HUES48 (cell line): ENCODE data around the gene RTP5.

Experiments
- H3K27ac ChIP-seq: one replicate; pipeline ENCODE4 v1.7.0; 2013; ENCODE audit warnings: low read depth, low read length, inconsistent platforms
- H3K27me3 ChIP-seq: 2 replicates; pipeline ENCODE4 v1.6.1; 2013; ENCODE audit warnings: mild to moderate bottlenecking, low read length; ENCODE audit not compliant: control insufficient read depth, insufficient read depth
- H3K36me3 ChIP-seq: 2 replicates; pipeline ENCODE4 v1.6.1; 2013; ENCODE audit warnings: low read length; ENCODE audit not compliant: control insufficient read depth, insufficient read depth
- H3K4me1 ChIP-seq: 2 replicates; pipeline ENCODE4 v1.6.1; 2013; ENCODE audit warnings: mild to moderate bottlenecking, low read length; ENCODE audit not compliant: control insufficient read depth, insufficient read depth
- H3K4me3 ChIP-seq: 2 replicates; pipeline ENCODE4 v1.5.1; 2013; ENCODE audit warnings: mild to moderate bottlenecking, low read depth, low read length
- H3K9ac ChIP-seq: 2 replicates; pipeline ENCODE4 v1.6.1; 2013; ENCODE audit warnings: mild to moderate bottlenecking, low read depth, low read length, moderate library complexity
- H3K9me3 ChIP-seq: 2 replicates; pipeline ENCODE4 v1.6.1; 2013; ENCODE audit warnings: low read length; ENCODE audit not compliant: control insufficient read depth, insufficient read depth

The RTP5 gene

GRCh38 chr2:241885291-241885945, 15.9 kb downstream of the RTP5 start:
- no peaks in the 10 kb centered on the region for H3K9me3 ChIP-seq
- no peaks in the 10 kb centered on the region for H3K36me3 ChIP-seq
- H3K4me1 ChIP-seq: peaks cover 22% of the 10 kb centered on the region
- no peak overlapping the region for H3K27ac ChIP-seq
- no peak overlapping the region for H3K9ac ChIP-seq
- no peak overlapping the region for H3K4me3 ChIP-seq
- no peaks in the 10 kb centered on the region for H3K27me3 ChIP-seq

DNA sequence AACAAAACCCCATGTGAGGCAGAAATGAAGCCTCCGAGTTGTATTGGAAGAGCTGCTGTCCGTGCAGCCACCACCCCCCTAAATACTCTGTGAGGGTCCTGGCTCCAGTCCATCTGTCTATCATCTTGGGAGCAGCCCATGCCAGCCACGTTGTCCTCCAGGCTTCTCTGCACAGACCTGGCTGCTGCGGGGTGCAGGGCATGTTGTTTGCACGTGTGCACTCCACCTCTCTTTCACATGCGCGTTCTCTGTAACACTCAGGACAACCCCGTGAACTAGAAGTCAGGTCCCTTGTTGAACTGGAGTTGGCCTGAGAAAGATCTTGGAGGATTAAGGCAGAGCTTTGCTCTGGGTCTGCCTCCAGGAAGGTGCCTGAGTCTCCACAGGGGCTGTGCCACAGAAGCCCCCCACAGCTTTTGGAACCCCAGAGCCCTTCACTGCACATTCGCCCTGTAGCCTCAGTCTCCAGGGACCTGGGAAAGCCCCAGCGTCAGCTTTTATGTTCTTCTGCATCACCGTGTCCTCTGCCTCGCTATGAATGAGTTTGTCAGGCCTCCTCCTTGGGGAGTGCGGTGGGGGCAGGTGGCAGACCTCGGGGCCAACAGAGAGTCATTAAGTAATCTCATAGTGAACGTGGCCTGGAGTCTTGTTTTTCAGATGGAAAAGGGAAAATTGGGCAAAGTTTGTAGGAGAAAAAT, 16.6 kb downstream of the RTP5 start:
- Histone ChIP-seq H3K9ac (no peak overlapping the region), H3K27ac (no peak overlapping the region), H3K36me3 (no peaks in the 10 kb centered on the region), H3K4me1 (peaks cover 24% of the 10 kb centered on the region), H3K4me3 (no peak overlapping the region), H3K9me3 (no peaks in the 10 kb centered on the region), H3K27me3 (no peaks in the 10 kb centered on the region)

GRCh38 chr2:241886840-241887447, 17.4 kb downstream of the RTP5 start:
- Histone ChIP-seq H3K27me3 (no peaks in the 10 kb centered on the region), H3K27ac (no peak overlapping the region), H3K4me1 (peaks cover 22% of the 10 kb centered on the region), H3K4me3 (no peak overlapping the region), H3K9me3 (no peaks in the 10 kb centered on the region), H3K36me3 (no peaks in the 10 kb centered on the region), H3K9ac (no peak overlapping the region)

DNA sequence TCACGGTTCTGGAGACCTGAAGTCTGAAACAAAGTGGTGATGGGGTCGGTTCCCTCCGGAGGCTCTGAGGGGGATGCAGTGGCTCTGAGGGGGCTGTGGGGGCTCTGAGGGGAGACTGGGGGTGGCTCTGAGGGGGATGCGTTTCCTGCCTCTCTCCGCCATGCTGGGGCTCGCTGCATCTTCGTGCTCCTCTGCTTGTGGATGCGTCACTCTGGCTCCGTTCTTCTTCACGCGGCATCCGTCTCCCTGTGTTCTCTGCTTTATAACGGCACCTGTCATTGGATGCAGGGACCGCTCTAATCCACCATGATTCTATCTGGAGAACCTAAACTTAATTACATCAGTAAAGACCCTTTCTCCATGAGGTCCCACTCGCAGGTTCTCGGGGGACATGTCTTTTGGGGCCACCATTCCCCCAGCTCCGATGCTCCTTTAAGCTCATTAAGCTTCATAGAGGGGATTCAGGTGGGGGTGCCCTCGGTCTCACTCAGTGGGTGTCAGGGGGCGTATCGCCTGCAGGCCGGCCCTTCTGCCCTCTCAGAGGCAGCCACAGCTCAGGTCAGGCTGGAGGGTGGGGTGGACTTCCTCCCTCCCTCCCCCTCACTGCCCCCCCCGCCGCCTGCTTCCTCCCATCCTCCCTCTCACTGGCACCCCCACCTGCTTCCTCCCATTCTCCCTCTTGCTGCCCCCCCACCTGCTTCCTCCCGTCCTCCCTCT, 18.4 kb downstream of the RTP5 start:
- H3K27ac ChIP-seq: no peak overlapping the region
- H3K9ac ChIP-seq: no peak overlapping the region
- H3K27me3 ChIP-seq: no peaks in the 10 kb centered on the region
- no peak overlapping the region for H3K4me3 ChIP-seq
- no peaks in the 10 kb centered on the region for H3K9me3 ChIP-seq
- no peaks in the 10 kb centered on the region for H3K36me3 ChIP-seq
- H3K4me1 ChIP-seq: peaks cover 12% of the 10 kb centered on the region

DNA sequence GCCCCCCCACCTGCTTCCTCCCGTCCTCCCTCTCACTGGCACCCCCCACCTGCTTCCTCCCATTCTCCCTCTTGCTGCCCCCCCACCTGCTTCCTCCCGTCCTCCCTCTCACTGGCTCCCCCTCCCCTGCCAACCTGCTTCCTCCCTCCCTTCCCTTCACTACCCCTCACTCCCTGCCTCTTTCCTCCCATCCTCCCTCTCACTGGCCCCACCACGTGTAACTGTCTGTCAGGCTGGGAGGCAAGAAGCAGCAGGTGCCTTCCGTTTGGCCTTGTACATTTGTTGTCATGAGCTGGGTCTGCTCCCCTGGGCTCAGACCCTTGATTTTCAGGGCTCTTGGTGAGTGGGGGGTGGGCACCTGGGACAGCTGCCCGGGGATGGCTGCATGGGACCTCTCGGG, 19.1 kb downstream of the RTP5 start:
- Histone ChIP-seq H3K4me1 (peaks cover 9% of the 10 kb centered on the region), H3K9ac (no peak overlapping the region), H3K36me3 (no peaks in the 10 kb centered on the region), H3K27me3 (no peaks in the 10 kb centered on the region), H3K9me3 (no peaks in the 10 kb centered on the region), H3K27ac (no peak overlapping the region), H3K4me3 (no peak overlapping the region)

DNA sequence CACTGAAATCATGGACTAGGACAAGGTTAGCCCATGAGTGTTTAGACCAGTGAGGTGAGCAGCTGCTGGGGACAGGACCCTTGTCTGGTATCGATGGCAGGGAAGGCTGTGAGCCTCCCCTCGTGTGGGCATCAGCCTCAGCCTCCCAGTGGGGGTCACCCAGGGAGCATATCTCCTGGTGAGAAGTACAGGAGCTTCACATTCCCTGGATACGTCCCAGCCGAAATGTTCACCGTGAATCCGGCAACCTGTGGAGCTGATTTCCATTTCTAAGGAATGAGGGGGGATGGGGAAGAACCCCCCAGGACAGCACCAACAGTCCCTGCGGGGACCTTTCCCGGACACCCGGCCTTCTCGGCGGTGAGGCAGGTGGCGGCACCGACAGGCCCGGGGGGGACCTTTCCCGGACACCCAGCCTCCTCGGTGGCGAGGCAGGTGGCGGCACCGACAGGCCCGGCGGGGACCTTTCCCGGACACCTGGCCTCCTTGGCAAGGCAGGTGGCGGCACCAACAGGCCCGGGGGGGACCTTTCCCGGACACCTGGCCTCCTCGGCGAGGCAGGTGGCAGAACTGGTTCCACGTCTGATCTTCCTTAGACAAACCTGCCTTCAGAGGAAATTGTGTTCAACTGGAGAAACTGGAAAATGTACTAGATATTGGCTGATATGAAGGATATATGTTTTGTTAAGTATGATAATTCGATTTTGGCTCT, 21.2 kb downstream of the RTP5 start:
- H3K9ac ChIP-seq: no peak overlapping the region
- no peaks in the 10 kb centered on the region for H3K27me3 ChIP-seq
- no peak overlapping the region for H3K27ac ChIP-seq
- H3K9me3 ChIP-seq: no peaks in the 10 kb centered on the region
- peaks cover 9% of the 10 kb centered on the region for H3K4me1 ChIP-seq
- H3K36me3 ChIP-seq: no peaks in the 10 kb centered on the region
- H3K4me3 ChIP-seq: no peak overlapping the region

DNA sequence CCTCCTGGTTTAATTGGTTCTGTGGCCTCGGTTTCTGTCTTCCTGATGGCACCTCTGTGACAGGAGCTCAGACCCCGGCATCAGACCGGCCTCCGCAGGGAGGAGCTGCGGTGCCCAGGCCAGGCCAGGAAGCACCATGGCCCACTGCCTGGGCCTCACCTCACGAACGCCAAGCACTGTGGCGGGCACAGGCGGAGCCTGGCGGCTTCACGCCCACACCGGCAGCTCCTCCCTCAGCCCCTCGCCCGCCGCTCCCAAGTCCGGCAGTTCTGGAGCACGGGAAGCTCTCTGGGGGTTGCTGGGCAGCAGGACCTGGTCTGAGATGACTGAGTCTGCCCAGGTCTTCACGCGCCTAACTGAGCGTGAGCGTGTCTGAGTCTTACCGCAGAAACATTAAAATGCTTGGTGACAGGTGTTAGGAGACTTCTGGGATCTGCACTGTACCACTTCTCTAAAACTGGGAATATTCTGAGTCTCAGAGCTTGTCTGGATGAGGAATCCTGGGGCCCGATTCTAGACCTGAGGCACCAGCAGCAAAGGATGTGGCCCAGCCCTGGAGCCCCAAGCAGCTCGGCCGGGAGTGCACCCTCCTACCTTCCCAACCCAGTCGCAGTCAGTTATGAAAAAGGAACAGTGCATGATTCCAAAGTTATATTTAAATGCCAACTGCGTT, 21.9 kb downstream of the RTP5 start:
- Histone ChIP-seq H3K4me3 (no peak overlapping the region), H3K36me3 (no peaks in the 10 kb centered on the region), H3K9me3 (no peaks in the 10 kb centered on the region), H3K27ac (no peak overlapping the region), H3K9ac (no peak overlapping the region), H3K27me3 (no peaks in the 10 kb centered on the region), H3K4me1 (peaks cover 9% of the 10 kb centered on the region)

DNA sequence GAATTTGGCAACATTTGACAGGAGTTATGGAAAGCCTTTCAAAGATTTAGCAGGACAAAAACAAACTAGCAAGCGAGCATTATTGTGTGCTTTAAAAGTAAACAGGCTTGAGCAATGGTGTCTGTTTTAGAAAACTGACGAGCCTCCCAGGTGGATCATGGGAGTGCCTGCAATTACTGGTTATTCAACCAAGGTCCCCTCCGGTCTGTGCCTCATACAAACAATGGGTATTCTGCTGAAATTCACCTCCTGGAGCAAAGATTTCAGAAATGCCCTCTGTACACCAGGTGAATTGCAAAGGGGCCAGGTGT, 22.4 kb downstream of the RTP5 start:
- Histone ChIP-seq H3K27me3 (no peaks in the 10 kb centered on the region), H3K27ac (no peak overlapping the region), H3K9me3 (no peaks in the 10 kb centered on the region), H3K4me1 (peaks cover 9% of the 10 kb centered on the region), H3K36me3 (no peaks in the 10 kb centered on the region), H3K9ac (no peak overlapping the region), H3K4me3 (no peak overlapping the region)

DNA sequence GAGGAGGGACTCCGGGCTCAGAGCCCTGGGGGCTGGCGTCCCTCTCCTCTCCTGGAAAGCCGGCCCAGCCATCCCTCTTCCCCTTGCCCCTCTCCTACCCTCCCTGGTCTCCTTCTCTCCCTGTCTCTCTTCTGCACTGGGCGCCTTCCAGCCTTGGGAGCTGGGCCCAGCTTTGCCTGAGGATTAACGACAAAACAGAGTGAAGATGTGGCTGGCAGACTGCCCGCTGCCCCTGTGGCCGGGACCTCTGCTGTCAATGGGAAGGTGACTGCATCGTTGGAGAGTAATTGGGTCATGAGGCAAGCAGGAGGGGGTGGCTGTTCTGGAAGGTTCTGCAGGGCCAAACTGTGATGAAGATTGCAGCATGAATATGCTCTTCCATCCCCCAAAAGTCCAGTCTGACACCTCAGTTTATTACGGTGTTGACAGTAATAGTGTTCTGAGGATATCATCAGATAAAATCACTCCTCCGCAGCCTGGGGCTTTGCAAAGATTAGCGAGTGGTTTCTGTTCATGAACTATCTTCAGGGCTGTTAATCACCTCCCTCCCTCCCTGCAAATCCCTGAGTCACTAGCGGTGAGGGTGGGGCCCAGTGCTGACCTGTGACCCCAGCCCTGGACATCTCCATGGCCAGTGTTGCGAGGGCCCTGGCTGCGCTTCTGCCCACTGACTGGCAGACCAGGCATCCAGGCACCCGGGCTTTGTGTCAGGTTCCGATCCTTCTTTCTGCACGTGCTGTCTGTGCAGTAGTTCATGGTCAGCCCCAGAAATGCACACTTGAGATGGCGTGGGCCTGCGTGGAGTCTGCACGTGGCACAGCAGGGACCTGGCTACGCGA, 23.0 kb downstream of the RTP5 start:
- no peak overlapping the region for H3K9ac ChIP-seq
- no peaks in the 10 kb centered on the region for H3K27me3 ChIP-seq
- H3K9me3 ChIP-seq: no peaks in the 10 kb centered on the region
- no peak overlapping the region for H3K4me3 ChIP-seq
- no peak overlapping the region for H3K27ac ChIP-seq
- H3K4me1 ChIP-seq: peaks cover 8% of the 10 kb centered on the region
- no peaks in the 10 kb centered on the region for H3K36me3 ChIP-seq

DNA sequence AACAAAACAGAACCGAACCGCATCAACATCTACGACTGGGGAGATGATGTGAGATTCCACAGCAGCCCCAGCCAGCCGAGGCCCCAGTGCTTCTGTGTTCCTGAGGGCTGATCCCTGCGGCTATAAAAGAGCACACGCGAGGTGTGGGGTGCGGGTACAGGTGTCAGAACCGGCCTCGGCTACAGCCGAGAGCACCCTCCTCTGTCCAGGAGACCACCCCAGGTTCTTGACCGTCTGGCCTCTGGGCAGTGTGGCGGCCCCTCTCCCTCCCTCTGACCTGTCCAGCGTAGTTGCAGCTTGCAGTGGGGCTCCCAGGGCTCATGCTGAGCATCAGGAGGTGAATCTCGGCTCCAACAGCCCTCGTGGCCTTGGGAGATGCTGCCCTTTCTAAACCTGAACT, 23.7 kb downstream of the RTP5 start:
- no peaks in the 10 kb centered on the region for H3K36me3 ChIP-seq
- H3K9me3 ChIP-seq: no peaks in the 10 kb centered on the region
- H3K4me3 ChIP-seq: no peak overlapping the region
- no peaks in the 10 kb centered on the region for H3K27me3 ChIP-seq
- H3K4me1 ChIP-seq: peaks cover 7% of the 10 kb centered on the region
- H3K27ac ChIP-seq: no peak overlapping the region
- H3K9ac ChIP-seq: no peak overlapping the region
